Naive thymus-derived CD4-positive, alpha-beta T cell (primary cell): ENCODE results near the gene ADORA2A. TPM values are rescaled to one million over a fixed set of nuclear protein-coding genes. Genes with fewer than 3 reads are reported as not detected.

ENCODE experiments used
- ATAC-seq: fragments of 150-1000 bp; cut with Tn5 transposase; 2 replicates; pipeline ENCODE4 v1.10.0; 2021; ENCODE audit warnings: mild to moderate bottlenecking, moderate library complexity
- CTCF ChIA-PET: fragments of 350-600 bp; sonication (Branson Sonifier 250); formaldehyde crosslinking; loops from one replicate; lab custom pipeline; 2021; ENCODE audit warnings: antibody characterized with exemption; lab: Charles Lee
- POLR2A ChIA-PET: fragments of 350-600 bp; sonication (Branson Sonifier 250); formaldehyde crosslinking; loops from one replicate; lab custom pipeline; 2021; ENCODE audit warnings: antibody characterized with exemption, inconsistent platforms; lab: Charles Lee
- DNase-seq, 9 donors: peaks; one replicate each; pipeline versions ENCODE4 v3.0.0 to v3.0.0-alpha.2; 2020 to 2022; ENCODE audit warnings: mixed read lengths in 1 of 9
- H3K27ac ChIP-seq: one replicate; pipeline ENCODE4 v1.7.0; 2013; ENCODE audit warnings: mild to moderate bottlenecking, low read depth, low read length, moderate library complexity
- H3K27me3 ChIP-seq, 2 donors: one replicate each; pipeline ENCODE4 v1.7.0; 2013; ENCODE audit warnings: low read length in 2 of 2, mild to moderate bottlenecking in 2 of 2, moderate library complexity in 2 of 2; ENCODE audit not compliant: control insufficient read depth in 2 of 2, insufficient read depth in 2 of 2
- H3K36me3 ChIP-seq, 3 experiments: 1 replicate in 2 of 3; 2 replicates in 1 of 3; pipeline ENCODE4 v1.7.0; 2013; ENCODE audit warnings: low read length in 3 of 3, mild to moderate bottlenecking in 3 of 3, moderate library complexity in 1 of 3; ENCODE audit not compliant: insufficient read depth in 3 of 3, control insufficient read depth in 2 of 3
- H3K4me1 ChIP-seq, 2 donors: one replicate each; pipeline ENCODE4 v1.7.0; 2013; ENCODE audit warnings: low read length in 2 of 2, mild to moderate bottlenecking in 2 of 2, moderate library complexity in 1 of 2; ENCODE audit not compliant: control insufficient read depth in 2 of 2, insufficient read depth in 2 of 2
- H3K4me3 ChIP-seq: 2 replicates; pipeline ENCODE4 v1.7.0; 2013; ENCODE audit warnings: mild to moderate bottlenecking, low read length
- H3K9me3 ChIP-seq, 3 experiments: 1 replicate in 2 of 3; 2 replicates in 1 of 3; pipeline ENCODE4 v1.7.0; 2013; ENCODE audit warnings: low read length in 3 of 3; ENCODE audit not compliant: control insufficient read depth in 2 of 3
- H3K27ac Mint-ChIP-seq, 9 donors: one replicate each; pipeline ENCODE4 v1.8.0; 2020 to 2022; ENCODE audit warnings: mixed read lengths in 9 of 9, mild to moderate bottlenecking in 8 of 9, moderate library complexity in 5 of 9, inconsistent platforms in 2 of 9
- H3K27me3 Mint-ChIP-seq, 5 donors: one replicate each; pipeline ENCODE4 v1.8.0; 2021 to 2022; ENCODE audit warnings: mixed read lengths in 5 of 5, mild to moderate bottlenecking in 1 of 5
- H3K36me3 Mint-ChIP-seq, 5 donors: one replicate each; pipeline ENCODE4 v1.8.0; 2020 to 2022; ENCODE audit warnings: mixed read lengths in 5 of 5, mild to moderate bottlenecking in 3 of 5, inconsistent platforms in 1 of 5
- H3K4me1 Mint-ChIP-seq, 7 donors: one replicate each; pipeline ENCODE4 v1.8.0; 2020 to 2022; ENCODE audit warnings: mixed read lengths in 7 of 7, mild to moderate bottlenecking in 3 of 7, inconsistent platforms in 1 of 7
- H3K4me3 Mint-ChIP-seq, 10 donors: one replicate each; pipeline ENCODE4 v1.8.0; 2020 to 2022; ENCODE audit warnings: mild to moderate bottlenecking in 10 of 10, mixed read lengths in 10 of 10, moderate library complexity in 6 of 10, inconsistent platforms in 2 of 10
- H3K9me3 Mint-ChIP-seq, 11 donors: one replicate each; pipeline ENCODE4 v1.8.0; 2020 to 2022; ENCODE audit warnings: mixed read lengths in 11 of 11, mild to moderate bottlenecking in 4 of 11, inconsistent platforms in 1 of 11, moderate library complexity in 1 of 11
- intact Hi-C, 2 donors: fragments of 100-400 bp; cut with micrococcal nuclease; formaldehyde crosslinking; loops; one replicate each; pipeline ENCODE4 v1.15.1; 2023
- polyA plus RNA-seq, 2 donors: library from polyadenylated mRNA; unstranded; fragments of 300-500 nt; fragmentation: Illumina TruSeq; gene quantifications; one replicate each; pipeline ENCODE4 v1.2.3, GENCODE V29; 2021
- total RNA-seq, 6 experiments: library from RNA in 5 of 6; stranded (reverse) in 5 of 6; gene quantifications; 1 replicate in 5 of 6; 2 replicates in 1 of 6; pipeline ENCODE4 v1.2.3 and lab custom pipeline; 2021 to 2026

ADORA2A gene
- total and polyA plus RNA-seq, 7 experiments from 2014 or later: 22.5 to 127 (median 41.6) TPM

DNA sequence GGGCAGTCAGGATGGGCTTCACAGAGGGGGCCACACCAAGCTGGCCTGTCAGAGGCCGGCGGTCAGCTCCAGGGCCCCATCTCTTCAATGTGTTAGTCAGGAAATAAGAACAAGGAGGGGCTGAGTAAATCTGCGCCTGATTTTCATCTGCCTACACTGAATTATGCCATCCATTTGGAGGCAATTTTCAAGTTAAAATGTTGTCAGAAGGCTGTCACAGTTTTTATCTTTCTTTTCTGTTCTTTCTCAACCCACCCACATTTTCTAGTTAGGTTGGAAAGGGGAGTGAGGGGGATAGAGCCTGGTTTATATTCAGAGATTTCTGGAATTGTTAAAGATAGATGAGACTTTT, 18.8 kb downstream of the ADORA2A start:
- Mint-ChIP-seq H3K4me1 (peaks cover 17 to 39% (median 26%) of the 10 kb centered on the region in 7 donors), H3K27me3 (no peaks in the 10 kb centered on the region), H3K36me3 (peaks cover 0 to 29% (median 1%) of the 10 kb centered on the region in 5 donors), H3K4me3 (no peak overlapping the region), H3K27ac (peak overlapping the region in 4 of 9 donors; percentile 41 to 85 (median 58)), H3K9me3 (peaks cover 0 to 6% (median 0%) of the 10 kb centered on the region in 11 donors)
- DNase-seq (no peak), ATAC-seq (no peak)
- POLR2A ChIA-PET: no interaction called here
- H3K4me1 ChIP-seq: peaks cover 0 to 3% of the 10 kb centered on the region in 2 donors
- H3K27ac ChIP-seq: no peak overlapping the region
- no peaks in the 10 kb centered on the region for H3K27me3 ChIP-seq
- intact Hi-C loops: no loop called here
- CTCF ChIA-PET: no interaction called here
- no peak overlapping the region for H3K4me3 ChIP-seq
- H3K9me3 ChIP-seq: no peaks in the 10 kb centered on the region
- peaks cover 2 to 45% (median 8%) of the 10 kb centered on the region in 3 experiments for H3K36me3 ChIP-seq

DNA sequence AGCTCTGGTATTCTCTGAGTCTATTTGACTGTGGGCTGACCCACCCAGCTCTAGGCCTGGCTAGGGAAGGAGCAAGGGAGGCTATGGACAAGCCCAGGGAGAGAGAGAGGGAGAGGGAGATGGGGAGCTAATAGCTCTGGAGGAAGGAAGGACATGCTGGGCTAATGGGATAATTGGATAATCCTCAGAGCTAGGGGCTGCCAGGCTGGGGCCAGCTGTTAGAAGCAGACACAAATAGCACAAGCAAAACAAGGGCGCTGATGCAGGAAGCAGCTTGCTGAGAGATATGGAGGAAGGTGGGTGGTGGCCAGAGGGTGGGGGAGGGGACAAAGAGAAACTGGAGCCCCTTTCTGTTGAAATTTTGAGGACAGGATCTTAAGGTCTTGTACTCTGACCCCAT, 23.2 kb downstream of the ADORA2A start:
- peaks cover 0 to 3% (median 0%) of the 10 kb centered on the region in 5 donors for H3K27me3 Mint-ChIP-seq
- DNase-seq (no peak), ATAC-seq (no peak)
- intact Hi-C loops: no loop called here
- Histone ChIP-seq H3K27ac (no peak overlapping the region), H3K4me1 (no peaks in the 10 kb centered on the region), H3K27me3 (no peaks in the 10 kb centered on the region), H3K4me3 (no peak overlapping the region), H3K36me3 (peaks cover 0 to 2% (median 0%) of the 10 kb centered on the region in 3 experiments), H3K9me3 (no peaks in the 10 kb centered on the region)
- H3K36me3 Mint-ChIP-seq: peaks cover 0 to 10% (median 0%) of the 10 kb centered on the region in 5 donors
- H3K4me3 Mint-ChIP-seq: no peak overlapping the region
- peaks cover 0 to 6% (median 0%) of the 10 kb centered on the region in 11 donors for H3K9me3 Mint-ChIP-seq
- peaks cover 5 to 17% (median 12%) of the 10 kb centered on the region in 7 donors for H3K4me1 Mint-ChIP-seq
- POLR2A ChIA-PET: no interaction called here
- CTCF ChIA-PET: no interaction called here
- peak overlapping the region in 1 of 9 donors; percentile 43 for H3K27ac Mint-ChIP-seq

DNA sequence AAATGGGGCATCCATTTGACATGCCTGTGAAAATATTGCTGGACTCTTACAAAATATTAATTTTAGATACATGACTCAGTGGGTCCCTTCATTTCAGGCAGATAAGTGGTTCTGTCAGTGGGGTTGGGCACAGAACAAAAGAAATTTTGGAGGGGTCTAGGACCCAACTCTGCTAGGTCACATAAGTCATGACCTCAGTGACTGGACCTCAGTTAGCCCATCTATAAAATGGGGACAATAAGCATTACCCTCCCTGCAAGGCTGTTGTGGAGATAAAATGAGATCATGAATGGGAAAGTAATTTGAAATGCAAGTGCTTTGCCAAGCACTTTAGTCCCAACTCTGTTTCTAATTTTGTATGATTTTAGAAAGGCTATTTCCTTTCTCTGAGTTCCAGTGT, 23.8 kb downstream of the ADORA2A start:
- Mint-ChIP-seq H3K4me1 (peaks cover 3 to 17% (median 7%) of the 10 kb centered on the region in 7 donors), H3K27me3 (peaks cover 0 to 3% (median 0%) of the 10 kb centered on the region in 5 donors), H3K4me3 (no peak overlapping the region), H3K36me3 (peaks cover 0 to 10% (median 2%) of the 10 kb centered on the region in 5 donors), H3K9me3 (peaks cover 0 to 6% (median 0%) of the 10 kb centered on the region in 11 donors), H3K27ac (no peak overlapping the region)
- H3K27ac ChIP-seq: no peak overlapping the region
- no peak overlapping the region for H3K4me3 ChIP-seq
- ATAC-seq (no peak), DNase-seq (no peak)
- ChIA-PET POLR2A (no interaction called here), CTCF (no interaction called here)
- no peaks in the 10 kb centered on the region for H3K9me3 ChIP-seq
- H3K27me3 ChIP-seq: no peaks in the 10 kb centered on the region
- H3K36me3 ChIP-seq: no peaks in the 10 kb centered on the region
- no peaks in the 10 kb centered on the region for H3K4me1 ChIP-seq
- intact Hi-C loops: no loop called here

DNA sequence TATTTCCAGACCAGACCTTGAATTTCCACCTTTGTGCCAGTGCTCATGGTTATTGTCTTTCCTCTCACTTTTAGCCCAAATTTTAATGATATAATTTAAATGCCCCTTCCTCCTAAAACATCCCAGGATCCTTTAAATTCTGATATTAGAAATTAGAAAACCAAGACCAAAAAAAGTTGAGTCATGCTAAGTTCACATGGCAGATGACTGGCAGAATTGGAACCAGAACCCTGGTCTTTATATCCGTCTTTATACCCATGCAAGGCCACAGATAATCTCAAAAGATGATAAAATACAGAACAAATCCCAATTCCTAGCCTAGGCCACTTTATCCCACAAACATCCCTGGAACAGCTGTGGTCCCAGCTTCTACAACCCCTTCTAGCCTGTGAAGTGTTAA, 26.5 kb downstream of the ADORA2A start:
- Mint-ChIP-seq H3K27ac (no peak overlapping the region), H3K27me3 (peaks cover 0 to 3% (median 0%) of the 10 kb centered on the region in 5 donors), H3K9me3 (peaks cover 0 to 6% (median 0%) of the 10 kb centered on the region in 11 donors), H3K36me3 (peaks cover 0 to 7% (median 3%) of the 10 kb centered on the region in 5 donors), H3K4me1 (peaks cover 0 to 13% (median 5%) of the 10 kb centered on the region in 7 donors), H3K4me3 (no peak overlapping the region)
- CTCF ChIA-PET: interaction anchor here (0.5 kb wide), 1 partner anchor 67 kb away, joined by 3 read pairs; no protein-coding TSS in a partner anchor
- H3K36me3 ChIP-seq: no peaks in the 10 kb centered on the region
- ATAC-seq (no peak), DNase-seq (no peak)
- intact Hi-C loops: no loop called here
- H3K4me3 ChIP-seq: no peak overlapping the region
- POLR2A ChIA-PET: no interaction called here
- no peaks in the 10 kb centered on the region for H3K27me3 ChIP-seq
- H3K27ac ChIP-seq: no peak overlapping the region
- no peaks in the 10 kb centered on the region for H3K4me1 ChIP-seq
- H3K9me3 ChIP-seq: no peaks in the 10 kb centered on the region

DNA sequence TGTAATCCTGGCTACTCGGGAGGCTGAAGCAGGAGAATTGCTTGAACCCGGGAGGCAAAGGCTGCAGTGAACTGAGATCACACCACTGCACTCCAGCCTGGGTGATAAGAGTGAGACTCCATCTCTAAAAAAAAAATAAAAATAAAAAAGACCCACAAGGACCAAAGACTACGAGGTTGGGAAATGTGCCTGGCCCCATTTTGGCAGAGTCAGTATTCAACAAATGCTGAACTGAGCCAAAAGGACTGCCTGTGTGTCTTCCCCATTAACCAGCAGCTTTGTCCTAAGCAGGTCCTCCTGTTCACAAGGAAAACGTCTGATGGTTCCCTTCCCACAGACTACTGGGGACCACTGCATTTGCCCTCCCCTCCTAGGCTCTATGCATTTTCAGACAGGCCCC, 27.6 kb downstream of the ADORA2A start:
- ChIA-PET CTCF (no interaction called here), POLR2A (no interaction called here)
- no peak overlapping the region for H3K4me3 ChIP-seq
- no peaks in the 10 kb centered on the region for H3K27me3 ChIP-seq
- DNase-seq (no peak), ATAC-seq (no peak)
- no peak overlapping the region for H3K27ac ChIP-seq
- H3K9me3 ChIP-seq: no peaks in the 10 kb centered on the region
- no peaks in the 10 kb centered on the region for H3K4me1 ChIP-seq
- intact Hi-C loops: no loop called here
- H3K27ac Mint-ChIP-seq: no peak overlapping the region
- H3K36me3 Mint-ChIP-seq: peaks cover 0 to 6% (median 3%) of the 10 kb centered on the region in 5 donors
- H3K4me3 Mint-ChIP-seq: no peak overlapping the region
- H3K4me1 Mint-ChIP-seq: peaks cover 0 to 15% (median 3%) of the 10 kb centered on the region in 7 donors
- peaks cover 0 to 3% (median 0%) of the 10 kb centered on the region in 5 donors for H3K27me3 Mint-ChIP-seq
- no peaks in the 10 kb centered on the region for H3K36me3 ChIP-seq
- peaks cover 0 to 5% (median 0%) of the 10 kb centered on the region in 11 donors for H3K9me3 Mint-ChIP-seq

DNA sequence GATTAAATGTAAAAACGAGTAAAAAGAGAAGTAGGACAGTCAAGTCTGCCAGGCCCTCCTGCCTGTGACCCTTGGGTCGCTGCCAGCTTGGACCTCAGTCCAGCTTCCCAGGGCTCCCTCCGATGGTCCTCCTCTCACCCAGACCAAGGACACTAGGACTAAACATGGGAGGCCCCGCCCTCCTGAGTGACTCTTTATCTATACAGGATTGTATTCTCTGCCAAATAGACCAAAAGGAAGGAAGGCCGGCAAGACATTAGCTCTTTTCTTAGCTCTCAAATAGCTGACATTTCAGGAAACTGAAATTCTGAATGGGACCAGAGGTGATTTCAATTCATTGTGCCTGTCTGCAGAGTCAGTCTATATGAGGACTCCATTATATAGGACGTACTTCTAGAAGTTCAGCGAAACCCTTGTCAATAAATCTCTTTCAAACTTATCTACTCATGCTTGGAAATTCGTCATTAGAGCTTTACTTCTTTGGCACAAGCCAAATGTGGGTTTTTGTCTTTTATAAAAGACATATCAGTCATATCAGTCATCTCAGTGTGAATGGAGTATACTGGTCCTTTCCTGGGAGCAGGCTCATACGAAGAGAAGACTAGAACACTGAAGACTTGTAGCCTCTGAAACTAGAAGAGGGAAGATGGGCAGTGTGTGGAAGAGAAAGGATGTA, 28.5 kb downstream of the ADORA2A start:
- intact Hi-C loops: no loop called here
- no peaks in the 10 kb centered on the region for H3K36me3 ChIP-seq
- peaks cover 0 to 5% (median 0%) of the 10 kb centered on the region in 11 donors for H3K9me3 Mint-ChIP-seq
- H3K27me3 ChIP-seq: no peaks in the 10 kb centered on the region
- H3K9me3 ChIP-seq: no peaks in the 10 kb centered on the region
- ATAC-seq: no peak
- no peak overlapping the region for H3K27ac Mint-ChIP-seq
- H3K4me3 ChIP-seq: no peak overlapping the region
- DNase-seq: no peak
- no peaks in the 10 kb centered on the region for H3K4me1 ChIP-seq
- CTCF ChIA-PET: interaction anchor here (0.7 to 0.8 kb wide), 3 partner anchors 21 to 603 kb away, joined by 3 read pairs; no protein-coding TSS in a partner anchor
- no peak overlapping the region for H3K4me3 Mint-ChIP-seq
- H3K36me3 Mint-ChIP-seq: peaks cover 0 to 3% (median 0%) of the 10 kb centered on the region in 5 donors
- peaks cover 0 to 13% (median 0%) of the 10 kb centered on the region in 7 donors for H3K4me1 Mint-ChIP-seq
- no peak overlapping the region for H3K27ac ChIP-seq
- H3K27me3 Mint-ChIP-seq: peaks cover 0 to 3% (median 0%) of the 10 kb centered on the region in 5 donors
- POLR2A ChIA-PET: interaction anchor here (0.9 kb wide), 1 partner anchor 9 kb away, joined by 3 read pairs; no protein-coding TSS in a partner anchor
